Airway epithelial cell (primary cell): ENCODE data around the gene TIMM9. TPM values are rescaled to one million over a fixed set of nuclear protein-coding genes. Genes with fewer than 3 reads are reported as not detected.

Source experiments
- total RNA-seq: library from RNA; depleted of rRNA; stranded (reverse); fragments of >200 nt; gene quantifications from 2 replicates; pipeline ENCODE4 v1.2.3, GENCODE V29; 2015

Gene TIMM9
- 57.2 and 59.3 TPM in 2 replicates for total RNA-seq

GRCh38 chr14:58427281-58428117, at the start of gene TIMM9, which contains the start of gene KIAA0586:
TIMM9 (minus strand) TSS chr14:58427531; CDS start chr14:58411945, 15,586 bp downstream.
KIAA0586 (plus strand) TSS chr14:58427719; CDS start chr14:58428265, 546 bp downstream.

GRCh38 chr14:58395812-58396788, 31.2 kb downstream of the TIMM9 start, which contains the start of gene TOMM20L:
TOMM20L (plus strand) TSS chr14:58395930; CDS start chr14:58395958, 28 bp downstream.

Other genes starting within 250 kb of the TIMM9 start
- gene ACTR10, start 227.4 kb downstream of the TIMM9 start, total RNA-seq: 40.6 and 54.6 TPM in 2 replicates
- gene PSMA3, start 182.7 kb downstream of the TIMM9 start, total RNA-seq: 133 and 153 TPM in 2 replicates
- gene ARID4A, start 129.0 kb downstream of the TIMM9 start, total RNA-seq: 3.6 and 5.0 TPM in 2 replicates
- not detected in 2 replicates for gene TOMM20L, start 31.6 kb downstream of the TIMM9 start, total RNA-seq
- 11.6 and 14.5 TPM in 2 replicates for gene KIAA0586, start 188 bp upstream of the TIMM9 start, total RNA-seq
- gene DACT1, start 210.4 kb upstream of the TIMM9 start, total RNA-seq: 0.21 TPM in 1 of 2 replicates, not detected in the other